ENCODE data around the gene ZNG1C. TPM values are rescaled to one million over a fixed set of nuclear protein-coding genes. Genes with fewer than 3 reads are reported as not detected.

The ZNG1C gene
- polyA plus RNA-seq, 3 donors: 27.4 to 42.5 (median 29.8) TPM

Other genes starting within 250 kb of the ZNG1C start
- gene FOXD4L3, start 60.9 kb downstream of the ZNG1C start, polyA plus RNA-seq: not detected
- gene PGM5, start 114.6 kb downstream of the ZNG1C start, polyA plus RNA-seq: 1 to 10 TPM in 2 of 3 donors, under 1 TPM in 1; 0.35 to 1.2 (median 1.1) TPM

All from CD14-positive monocyte (primary cell).